GM12878 (cell line): Measurements from ENCODE around the gene ZIC1. TPM values are rescaled to one million over a fixed set of nuclear protein-coding genes. Genes with fewer than 3 reads are reported as not detected.

ENCODE experiments used
- ATAC-seq: fragments of 200-7000 bp; cut with Tn5 transposase; 3 replicates; pipeline ENCODE4 v1.9.1; 2020; ENCODE audit warnings: mild to moderate bottlenecking, moderate library complexity
- BruUV-seq: library from RNA; stranded (reverse); fragments of 400-500 nt; replicated peaks from 2 replicates; lab custom pipeline; 2021; lab: Mats Ljungman, UMichigan
- CTCF ChIA-PET: fragments of 300-600 bp; sonication (Branson Sonifier 250); formaldehyde crosslinking; extraction: SDS; loops from one replicate; lab custom pipeline; 2021; ENCODE audit warnings: inconsistent platforms; lab: Yijun Ruan, JAX
- POLR2A ChIA-PET: fragments of 350-600 bp; formaldehyde crosslinking; extraction: SDS; loops from one replicate; lab custom pipeline; 2021; ENCODE audit warnings: inconsistent platforms; lab: Charles Lee
- RAD21 ChIA-PET: fragments of 300-600 bp; sonication (Branson Sonifier 250); formaldehyde crosslinking; loops from one replicate; lab custom pipeline; 2023; ENCODE audit warnings: antibody characterized with exemption; ENCODE audit not compliant: unreplicated experiment; lab: Charles Lee
- SMC1A ChIA-PET: fragments of 300-600 bp; sonication (Branson Sonifier 250); formaldehyde crosslinking; loops from one replicate; lab custom pipeline; 2023; ENCODE audit not compliant: unreplicated experiment, uncharacterized antibody; lab: Charles Lee
- DNase-seq: peaks from one replicate; pipeline ENCODE4 v3.0.0-alpha.2; 2011; ENCODE audit warnings: low read depth, low spot score
- FAIRE-seq: peaks from 3 replicates; lab custom pipeline; 2011; peaks lifted over from hg19 to GRCh38; lab: Jason Lieb, UNC
- H2AFZ ChIP-seq: 2 replicates; pipeline ENCODE4 v1.6.0; 2011; ENCODE audit warnings: low read depth, low read length, control low read depth; ENCODE audit not compliant: control insufficient read depth
- H3K27ac ChIP-seq: 2 replicates; pipeline ENCODE4 v1.5.1; 2011; ENCODE audit warnings: control low read depth; ENCODE audit not compliant: control insufficient read depth, insufficient read depth
- H3K27me3 ChIP-seq, 2 experiments: replicated peaks in 1 of 2; 2 replicates each; pipeline versions ENCODE4 v1.6.0 to v1.6.1; 2011; ENCODE audit warnings: low read length in 1 of 2; ENCODE audit not compliant: control insufficient read depth in 2 of 2, insufficient read depth in 2 of 2
- H3K36me3 ChIP-seq, 2 experiments: 2 replicates each; pipeline ENCODE4 v1.5.1; 2011; ENCODE audit warnings: low read length in 1 of 2; ENCODE audit not compliant: control insufficient read depth in 2 of 2, insufficient read depth in 2 of 2
- H3K4me1 ChIP-seq: 2 replicates; pipeline ENCODE4 v1.6.1; 2011; ENCODE audit warnings: mild to moderate bottlenecking, low read length, moderate library complexity, mixed read lengths; ENCODE audit not compliant: control insufficient read depth, insufficient read depth
- H3K4me2 ChIP-seq: 2 replicates; pipeline ENCODE4 v1.6.0; 2011; ENCODE audit warnings: control low read depth; ENCODE audit not compliant: control insufficient read depth, insufficient read depth
- H3K4me3 ChIP-seq: fragments of 200-600 bp; sonication (generic); 2 replicates; pipeline ENCODE4 v1.5.1; 2016
- H3K79me2 ChIP-seq: 2 replicates; pipeline ENCODE4 v1.6.0; 2011; ENCODE audit warnings: low read length; ENCODE audit not compliant: control insufficient read depth, insufficient read depth
- H3K9ac ChIP-seq: 2 replicates; pipeline ENCODE4 v1.8.0; 2011; ENCODE audit warnings: low read length, control low read depth, mixed read lengths; ENCODE audit not compliant: control insufficient read depth, insufficient read depth
- H3K9me3 ChIP-seq: replicated peaks from 3 replicates; pipeline ENCODE4 v1.5.1; 2011; ENCODE audit warnings: mild to moderate bottlenecking, low read length; ENCODE audit not compliant: control insufficient read depth, insufficient read depth
- H4K20me1 ChIP-seq: 2 replicates; pipeline ENCODE4 v1.6.0; 2011; ENCODE audit not compliant: control insufficient read depth, insufficient read depth
- BMI1 ChIP-seq: fragments of 450-650 bp; IDR thresholded peaks from 2 replicates; pipeline ENCODE4 v1.6.1; 2016; ENCODE audit warnings: mild to moderate bottlenecking, moderate library complexity, borderline replicate concordance
- IRF3 ChIP-seq: fragments of 450-650 bp; IDR thresholded peaks from 2 replicates; pipeline ENCODE4 v1.6.1; 2014; ENCODE audit warnings: mild to moderate bottlenecking
- WGBS: methylation state at CpG from one replicate; pipeline ENCODE4 v1.1.6; 2016; ENCODE audit warnings: low lambda C conversion rate; ENCODE audit not compliant: insufficient replicate concordance, insufficient coverage; ENCODE audit errors: missing lambda C conversion rate; 5-methylcytosine and 5-hydroxymethylcytosine counted together
- in situ Hi-C: fragments of 300-500 bp; cut with MboI; formaldehyde crosslinking; loops from 9 replicates; pipeline ENCODE4 v1.14.3; 2018; ENCODE audit warnings: mixed read lengths
- intact Hi-C: fragments of 100-400 bp; cut with micrococcal nuclease; formaldehyde crosslinking; loops from one replicate; pipeline ENCODE4 v1.14.2; 2022; ENCODE audit not compliant: unreplicated experiment
- polyA plus RNA-seq, 11 experiments: library from polyadenylated mRNA; depleted of rRNA in 4 of 11; unstranded in 6 of 11; stranded (reverse) in 5 of 11; fragments of >200 nt; fragmentation: Nextera tagmentation in 4 of 11; fragmentation: Illumina TruSeq in 1 of 11; extraction: Ambion mirVana in 4 of 11; extraction: Trizol in 1 of 11; gene quantifications; 1 replicate in 1 of 11; 2 replicates in 10 of 11; pipeline versions ENCODE4 v1.2.1 to v1.2.3, GENCODE V29; 2011 to 2016; ENCODE audit warnings: inconsistent platforms in 2 of 11, missing spikeins in 2 of 11, low read depth in 1 of 11
- total RNA-seq, 4 experiments: library from RNA; depleted of rRNA in 3 of 4; stranded (reverse); fragments of >200 nt in 3 of 4; fragmentation: Illumina TruSeq in 1 of 4; extraction: Trizol in 1 of 4; gene quantifications; 2 replicates each; pipeline versions ENCODE4 v1.2.1 to v1.2.3, GENCODE V29; 2013 to 2021

The ZIC1 gene
- total and polyA plus RNA-seq, 10 of the 15 experiments (the other 5 are each of a cell fraction or from before 2014, with no cell fraction given): not detected

- H3K4me3 ChIP-seq: no peak overlapping the region
- FAIRE-seq (no peak), ATAC-seq (peak; percentile 65), DNase-seq (no peak)
- H3K4me2 ChIP-seq: no peak overlapping the region
- H2AFZ ChIP-seq: no peak overlapping the region
- RAD21 ChIA-PET: interaction anchor here (0.7 to 3.7 kb wide), 4 partner anchors 256 to 716 kb away, joined by 3 to 16 read pairs (median 4); no protein-coding TSS in a partner anchor
- CTCF ChIA-PET: interaction anchor here (0.5 to 3.7 kb wide), 15 partner anchors 11 to 1516 kb away, joined by 3 to 40 read pairs (median 3); no protein-coding TSS in a partner anchor
- no peak overlapping the region for H3K9ac ChIP-seq
- H3K9me3 ChIP-seq: no peaks in the 10 kb centered on the region; the same call in 2 of the 3 replicates
- POLR2A ChIA-PET: no interaction called here
- H3K4me1 ChIP-seq: no peaks in the 10 kb centered on the region
- peaks cover 5 to 26% of the 10 kb centered on the region in 2 experiments for H3K27me3 ChIP-seq
- no peak overlapping the region for H3K27ac ChIP-seq
- H3K36me3 ChIP-seq: no peaks in the 10 kb centered on the region
- H4K20me1 ChIP-seq: no peaks in the 10 kb centered on the region
- BruUV-seq: no TSS peak
- intact Hi-C loops: loop anchor here (10.0 kb wide), 1 partner anchor 1024 kb away; no protein-coding TSS in a partner anchor
- WGBS: 11% methylated on average over 20 of the region's 21 CpGs
- H3K79me2 ChIP-seq: no peaks in the 10 kb centered on the region
- TF ChIP-seq BMI1 (peak; percentile 85), IRF3 (no peak)
- SMC1A ChIA-PET: interaction anchor here (0.6 to 2.5 kb wide), 6 partner anchors 10 to 716 kb away, joined by 3 to 15 read pairs (median 3); no protein-coding TSS in a partner anchor
- in situ Hi-C loops: no loop called here
Measured at GRCh38 chr3:147360646-147361453, 48.3 kb upstream of the ZIC1 start.
